OCI-LY3 (cell line): ENCODE data around the gene APOM.

Experiments
- CTCF ChIP-seq: fragments of 200-600, 300-600 bp; sonication (generic); IDR thresholded peaks from 2 replicates; pipeline ENCODE4 v1.5.1; 2014; ENCODE audit warnings: antibody characterized with exemption, low read length, low read depth
- EZH2phosphoT487 ChIP-seq: fragments of 200-600 bp; shearing (Covaris generic); IDR thresholded peaks from 2 replicates; pipeline ENCODE4 v1.6.1; 2018; ENCODE audit warnings: antibody characterized with exemption, mixed run types, low read depth

GRCh38 chr6:31632279-31632946 lies 23.3 kb upstream of the APOM start:
- TF ChIP-seq CTCF (no peak), EZH2phosphoT487 (no peak)
